MCF 10A (cell line): ENCODE measurements around the gene GPR39. TPM values are rescaled to one million over a fixed set of nuclear protein-coding genes. Genes with fewer than 3 reads are reported as not detected.

Experiments used
- BruUV-seq: library from RNA; stranded (reverse); fragments of 400-500 nt; replicated peaks from 2 replicates; lab custom pipeline; 2021; lab: Mats Ljungman, UMichigan
- CTCF ChIA-PET: fragments of 300-600 bp; sonication (Branson Sonifier 250); formaldehyde crosslinking; extraction: SDS; loops from one replicate; lab custom pipeline; 2021; ENCODE audit warnings: antibody characterized with exemption, inconsistent platforms; lab: Yijun Ruan, JAX
- POLR2A ChIA-PET: fragments of 300-600, 350-650 bp; sonication (Branson Sonifier 250); formaldehyde crosslinking; extraction: SDS; loops from one replicate; lab custom pipeline; 2020; ENCODE audit warnings: antibody characterized with exemption, inconsistent platforms; lab: Yijun Ruan, JAX
- DNase-seq: peaks from one replicate; pipeline ENCODE4 v3.0.0-alpha.2; 2018; ENCODE audit not compliant: unreplicated experiment
- H3K27ac Mint-ChIP-seq: one replicate; pipeline ENCODE4 v1.8.0; 2022; ENCODE audit warnings: mild to moderate bottlenecking, low read depth, mixed read lengths; ENCODE audit not compliant: unreplicated experiment
- H3K27me3 Mint-ChIP-seq: one replicate; pipeline ENCODE4 v1.8.0; 2022; ENCODE audit warnings: mixed read lengths; ENCODE audit not compliant: insufficient read depth, unreplicated experiment
- H3K36me3 Mint-ChIP-seq: one replicate; pipeline ENCODE4 v1.8.0; 2022; ENCODE audit warnings: mild to moderate bottlenecking, moderate library complexity, mixed read lengths; ENCODE audit not compliant: insufficient read depth, unreplicated experiment
- H3K4me1 Mint-ChIP-seq: one replicate; pipeline ENCODE4 v1.8.0; 2022; ENCODE audit warnings: mixed read lengths; ENCODE audit not compliant: insufficient read depth, unreplicated experiment
- H3K4me3 Mint-ChIP-seq: one replicate; pipeline ENCODE4 v1.8.0; 2022; ENCODE audit warnings: mild to moderate bottlenecking, moderate library complexity, mixed read lengths; ENCODE audit not compliant: unreplicated experiment
- H3K9me3 Mint-ChIP-seq: one replicate; pipeline ENCODE4 v1.8.0; 2022; ENCODE audit warnings: mixed read lengths; ENCODE audit not compliant: unreplicated experiment
- CTCF ChIP-seq: fragments of 200-600 bp; IDR thresholded peaks from one replicate; pipeline ENCODE4 v1.8.0; 2022; ENCODE audit warnings: antibody characterized with exemption, mild to moderate bottlenecking; ENCODE audit not compliant: unreplicated experiment
- intact Hi-C: fragments of 100-400 bp; cut with micrococcal nuclease; formaldehyde crosslinking; loops from 2 replicates; pipeline ENCODE4 v1.14.1; 2022
- total RNA-seq: library from RNA; stranded (reverse); gene quantifications from 2 replicates; pipeline ENCODE4 v1.2.3, GENCODE V29; 2022

The GPR39 gene
- total RNA-seq, 1 experiment from 2014 or later = 7.2 TPM

- intact Hi-C loops = no loop called here
- POLR2A ChIA-PET = no interaction called here
Measured at GRCh38 chr2:132645722-132646539, 229.3 kb downstream of the GPR39 start.

GRCh38 chr2:132646540-132647108, 230.0 kb downstream of the GPR39 start:
- no peaks in the 10 kb centered on the region for H3K27me3 Mint-ChIP-seq
- no peak overlapping the region for H3K27ac Mint-ChIP-seq

More at GRCh38 chr2:132645722-132646539, 229.3 kb downstream of the GPR39 start:
- no peak for TF ChIP-seq CTCF
- Mint-ChIP-seq H3K4me1 (no peaks in the 10 kb centered on the region), H3K4me3 (no peak overlapping the region), H3K27ac (no peak overlapping the region), H3K27me3 (no peaks in the 10 kb centered on the region), H3K9me3 (no peaks in the 10 kb centered on the region), H3K36me3 (peaks cover 5% of the 10 kb centered on the region)
- no peak for DNase-seq
- no TSS peak for BruUV-seq
- CTCF ChIA-PET = interaction anchor here (0.6 to 1.5 kb wide), 4 partner anchors 9 to 38 kb away, joined by 3 to 7 read pairs (median 3); no protein-coding TSS in a partner anchor

GRCh38 chr2:132651115-132652045, 234.8 kb downstream of the GPR39 start:
- peak; percentile 44 for DNase-seq
- no peaks in the 10 kb centered on the region for H3K36me3 Mint-ChIP-seq
- H3K9me3 Mint-ChIP-seq = no peaks in the 10 kb centered on the region
- ChIA-PET POLR2A (no interaction called here), CTCF (interaction anchor here (0.7 to 2.1 kb wide), 6 partner anchors 18 to 302 kb away, joined by 3 to 6 read pairs (median 3); no protein-coding TSS in a partner anchor)
- no peak overlapping the region for H3K27ac Mint-ChIP-seq
- no peak overlapping the region for H3K4me3 Mint-ChIP-seq
- no TSS peak for BruUV-seq
- no peaks in the 10 kb centered on the region for H3K4me1 Mint-ChIP-seq
- no peak for TF ChIP-seq CTCF
- no peaks in the 10 kb centered on the region for H3K27me3 Mint-ChIP-seq
- intact Hi-C loops = loop anchor here (10.0 kb wide), 1 partner anchor 107 kb away; no protein-coding TSS in a partner anchor

More at GRCh38 chr2:132646540-132647108, 230.0 kb downstream of the GPR39 start:
- no peak for TF ChIP-seq CTCF
- no TSS peak for BruUV-seq
- POLR2A ChIA-PET = no interaction called here
- intact Hi-C loops = no loop called here
- no peak for DNase-seq
- H3K9me3 Mint-ChIP-seq = no peaks in the 10 kb centered on the region
- no peak overlapping the region for H3K4me3 Mint-ChIP-seq
- no peaks in the 10 kb centered on the region for H3K4me1 Mint-ChIP-seq
- CTCF ChIA-PET = interaction anchor here (0.7 to 1.5 kb wide), 3 partner anchors 10 to 17 kb away, joined by 3 to 7 read pairs (median 3); no protein-coding TSS in a partner anchor
- H3K36me3 Mint-ChIP-seq = peaks cover 5% of the 10 kb centered on the region
